ENCODE measurements around the gene ATF2. TPM values are rescaled to one million over a fixed set of nuclear protein-coding genes. Genes with fewer than 3 reads are reported as not detected.

Gene ATF2
- total and polyA plus RNA-seq, 9 of the 15 experiments (the other 6 are each of a cell fraction or from before 2014, with no cell fraction given) = 24.2 to 111 (median 45.9) TPM

DNA sequence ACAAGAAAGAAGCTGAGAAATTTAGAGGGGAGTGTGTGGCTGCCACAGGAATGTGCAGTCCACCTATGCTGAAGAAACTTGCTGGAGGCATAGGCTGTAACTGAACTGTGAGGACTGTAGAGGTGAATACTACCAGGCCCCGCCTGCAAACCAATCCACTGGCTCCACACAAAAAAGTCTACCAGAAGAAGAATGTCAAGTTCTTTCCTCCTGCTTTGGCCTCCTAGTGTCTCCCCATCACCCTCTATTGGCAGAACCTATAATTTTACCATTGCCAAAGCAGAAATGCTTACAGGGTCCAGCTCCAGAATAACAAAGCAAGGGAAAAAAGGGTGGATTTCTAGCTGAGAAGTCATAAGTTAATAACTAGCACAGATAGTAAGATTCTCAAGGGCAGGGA, 19.4 kb upstream of the ATF2 start (continued):
- peak; percentile 29 for TF ChIP-seq PRDM10 (IDR thresholded peaks at IDR 0.05; ENCODE audit: partially characterized antibody)
- TF ChIP-seq, protein P1, sequence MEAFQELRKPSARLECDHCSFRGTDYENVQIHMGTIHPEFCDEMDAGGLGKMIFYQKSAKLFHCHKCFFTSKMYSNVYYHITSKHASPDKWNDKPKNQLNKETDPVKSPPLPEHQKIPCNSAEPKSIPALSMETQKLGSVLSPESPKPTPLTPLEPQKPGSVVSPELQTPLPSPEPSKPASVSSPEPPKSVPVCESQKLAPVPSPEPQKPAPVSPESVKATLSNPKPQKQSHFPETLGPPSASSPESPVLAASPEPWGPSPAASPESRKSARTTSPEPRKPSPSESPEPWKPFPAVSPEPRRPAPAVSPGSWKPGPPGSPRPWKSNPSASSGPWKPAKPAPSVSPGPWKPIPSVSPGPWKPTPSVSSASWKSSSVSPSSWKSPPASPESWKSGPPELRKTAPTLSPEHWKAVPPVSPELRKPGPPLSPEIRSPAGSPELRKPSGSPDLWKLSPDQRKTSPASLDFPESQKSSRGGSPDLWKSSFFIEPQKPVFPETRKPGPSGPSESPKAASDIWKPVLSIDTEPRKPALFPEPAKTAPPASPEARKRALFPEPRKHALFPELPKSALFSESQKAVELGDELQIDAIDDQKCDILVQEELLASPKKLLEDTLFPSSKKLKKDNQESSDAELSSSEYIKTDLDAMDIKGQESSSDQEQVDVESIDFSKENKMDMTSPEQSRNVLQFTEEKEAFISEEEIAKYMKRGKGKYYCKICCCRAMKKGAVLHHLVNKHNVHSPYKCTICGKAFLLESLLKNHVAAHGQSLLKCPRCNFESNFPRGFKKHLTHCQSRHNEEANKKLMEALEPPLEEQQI (IDR thresholded peaks at IDR 0.05) = 0 out of 2 replicates have a peak, but pooled peaks have one; percentile 43

GRCh38 chr2:175183674-175184073, 15.7 kb upstream of the ATF2 start:
- WGBS (ENCODE audit: insufficient coverage, low coverage, missing lambda C conversion rate) = 41% methylated on average over 2 of the region's 2 CpGs
- Histone ChIP-seq H3K36me3 (ENCODE audit: control insufficient read depth, insufficient read depth, low read length) (peaks cover 26% of the 10 kb centered on the region), H3K4me1 (replicated peaks in 1 of 2; ENCODE audit: control insufficient read depth in 2 of 2, insufficient read depth in 2 of 2, low read length in 2 of 2) (peaks cover 9 to 19% of the 10 kb centered on the region in 2 experiments), H4K20me1 (replicated peaks; ENCODE audit: control insufficient read depth, insufficient read depth, low read length) (peaks cover 9% of the 10 kb centered on the region), H3K27me3 (ENCODE audit: control insufficient read depth in 2 of 2, insufficient read depth in 2 of 2, low read length in 2 of 2) (no peaks in the 10 kb centered on the region), H2AFZ (ENCODE audit: low read depth, low read length) (no peak overlapping the region), H3K4me2 (ENCODE audit: insufficient read depth, low read length) (no peak overlapping the region), H3K27ac (ENCODE audit: extremely low read depth, low read depth, low read length) (no peak overlapping the region), H3K9me3 (replicated peaks; ENCODE audit: control insufficient read depth, insufficient read depth, low read depth, low read length) (peaks cover 6% of the 10 kb centered on the region), H3K79me2 (ENCODE audit: control insufficient read depth, insufficient read depth, low read length) (peaks cover 34% of the 10 kb centered on the region), H3K4me3 (no peak overlapping the region), H3K9ac (ENCODE audit: insufficient read depth in 1 of 2, low read depth in 2 of 2, low read length in 2 of 2) (no peak overlapping the region), H3K9me1 (ENCODE audit: control insufficient read depth, insufficient read depth, low read length) (no peaks in the 10 kb centered on the region)
- TF ChIP-seq, protein P2, sequence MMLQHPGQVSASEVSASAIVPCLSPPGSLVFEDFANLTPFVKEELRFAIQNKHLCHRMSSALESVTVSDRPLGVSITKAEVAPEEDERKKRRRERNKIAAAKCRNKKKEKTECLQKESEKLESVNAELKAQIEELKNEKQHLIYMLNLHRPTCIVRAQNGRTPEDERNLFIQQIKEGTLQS (IDR thresholded peaks at IDR 0.05) = peak; percentile 52
- TF ChIP-seq, protein P2 (CRISPR knock-in tag; conservative IDR thresholded peaks at IDR 0.05) = no peak
- peak; percentile 54; the same call in 1 of the 2 replicates for TF ChIP-seq ATF7 (IDR thresholded peaks at IDR 0.05)
- no peak for TF ChIP-seq CHD4 (IDR thresholded peaks at IDR 0.05; ENCODE audit: insufficient read depth, insufficient replicate concordance, low read depth, low read length, poor library complexity, severe bottlenecking)
- no TSS peak for BruUV-seq (replicated peaks)
- ChIA-PET POLR2A (interaction anchor here (2.4 kb wide), 1 partner anchor 10 kb away, joined by 6 read pairs; no protein-coding TSS in a partner anchor), CTCF (ENCODE audit: low intra/inter-chr PET ratio) (no interaction called here)
- DNase-seq (ENCODE audit: extremely low read depth in 1 of 4, low spot score in 3 of 4) (no peak), FAIRE-seq (no peak), ATAC-seq (no peak)
- in situ Hi-C loops (cut with MboI) = no loop called here
- intact Hi-C loops (cut with micrococcal nuclease) = no loop called here
